ENCODE data around the gene VANGL1.

DNA sequence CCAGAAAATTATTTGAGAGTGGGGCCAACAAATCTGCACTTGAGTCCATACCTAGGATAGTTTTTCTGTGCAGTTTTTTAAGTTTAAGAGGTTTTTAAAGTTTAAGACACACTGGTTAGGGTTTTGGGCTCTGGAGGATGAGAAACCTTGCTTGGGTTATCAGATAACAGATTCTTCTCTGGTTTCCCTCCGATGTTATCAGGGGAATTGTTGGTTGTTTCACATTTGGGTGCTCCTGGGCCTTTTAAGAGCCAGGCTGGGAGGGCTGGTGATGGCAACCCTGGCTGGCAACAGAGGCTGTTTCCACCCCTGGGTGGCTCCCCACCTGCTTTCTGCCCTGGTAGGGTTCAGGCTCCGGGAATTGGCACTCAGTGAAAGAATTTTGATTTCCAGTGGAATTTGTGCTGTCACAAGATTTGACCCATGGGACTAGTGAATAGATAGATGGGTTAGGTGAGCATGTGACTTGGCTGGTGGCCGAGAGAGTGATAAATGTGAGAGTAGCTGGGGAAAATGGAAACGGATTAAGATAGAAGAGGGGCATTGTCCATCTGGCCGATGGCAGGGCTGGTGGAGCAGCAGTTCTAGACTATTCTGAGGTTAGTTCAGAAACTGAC is 14.8 kb downstream of the VANGL1 start:
- no peak for TF ChIP-seq CTCF (conservative IDR thresholded peaks at IDR 0.05; ENCODE audit: low read depth, low read length)
- TF ChIP-seq EZH2phosphoT487 (IDR thresholded peaks at IDR 0.05; ENCODE audit: borderline replicate concordance, low read length), result no peak

Data from PC-3 (cell line).